ENCODE measurements around the gene TSPEAR. TPM values are rescaled to one million over a fixed set of nuclear protein-coding genes. Genes with fewer than 3 reads are reported as not detected.
"Not testable (repeated sequence)": the region's sequence is repeated elsewhere in the genome, so short reads cannot be mapped to it uniquely, and the experiment has no call there.

TSPEAR gene
- polyA plus RNA-seq, 3 donors from 2014 or later: not detected

DNA sequence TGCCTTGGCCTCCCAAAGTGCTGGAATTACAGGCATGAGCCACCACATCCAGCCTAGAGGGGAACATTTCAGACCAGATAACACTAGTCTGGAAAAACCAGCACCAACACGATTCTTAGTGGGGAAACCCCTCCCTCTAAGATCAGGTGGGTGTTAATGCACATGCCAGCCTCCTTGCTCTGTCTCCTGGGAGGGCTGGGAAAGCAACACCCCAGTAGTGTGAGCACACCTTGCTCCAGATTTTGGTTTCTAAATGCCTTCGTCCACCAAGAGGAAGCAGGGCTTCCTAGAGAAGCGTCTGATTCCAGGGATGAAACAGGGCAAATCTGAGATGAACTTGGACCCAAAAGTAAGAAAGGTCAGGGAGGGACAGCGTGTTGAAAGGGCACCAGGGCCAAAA is 140.1 kb downstream of the TSPEAR start:
- peaks cover 0 to 4% (median 0%) of the 10 kb centered on the region in 6 donors for H3K9me3 Mint-ChIP-seq
- peaks cover 8 to 13% (median 8%) of the 10 kb centered on the region in 3 donors for H3K27me3 Mint-ChIP-seq (ENCODE audit: low read depth in 3 of 3)
- H3K27ac Mint-ChIP-seq: no peak overlapping the region
- H3K36me3 Mint-ChIP-seq: no peaks in the 10 kb centered on the region
- no peak overlapping the region for H3K4me3 Mint-ChIP-seq
- DNase-seq: no peak
- no peaks in the 10 kb centered on the region for H3K4me1 Mint-ChIP-seq

GRCh38 chr21:44569861-44570517 is 141.4 kb downstream of the TSPEAR start:
- Mint-ChIP-seq H3K36me3 (no peaks in the 10 kb centered on the region), H3K27me3 (ENCODE audit: low read depth in 3 of 3) (peaks cover 8 to 13% (median 8%) of the 10 kb centered on the region in 3 donors), H3K4me3 (no peak overlapping the region), H3K9me3 (no peaks in the 10 kb centered on the region), H3K4me1 (peaks cover 5% of the 10 kb centered on the region in 2 donors), H3K27ac (peak overlapping the region in 1 of 6 donors; percentile 29)
- no peak for DNase-seq

- no peak overlapping the region for H3K27ac Mint-ChIP-seq
- no peak overlapping the region for H3K4me3 Mint-ChIP-seq
- peaks cover 13 to 14% of the 10 kb centered on the region in 2 donors for H3K4me1 Mint-ChIP-seq
- H3K9me3 Mint-ChIP-seq: no peaks in the 10 kb centered on the region
- peaks cover 8 to 11% (median 8%) of the 10 kb centered on the region in 3 donors for H3K27me3 Mint-ChIP-seq (ENCODE audit: low read depth in 3 of 3)
- no peak for DNase-seq
- no peaks in the 10 kb centered on the region for H3K36me3 Mint-ChIP-seq
These were observed 142.5 kb downstream of the TSPEAR start for GRCh38 chr21:44568667-44569556.

GRCh38 chr21:44568261-44568660 is 143.1 kb downstream of the TSPEAR start:
- no peak overlapping the region for H3K4me3 Mint-ChIP-seq
- no peak overlapping the region for H3K27ac Mint-ChIP-seq
- H3K36me3 Mint-ChIP-seq: no peaks in the 10 kb centered on the region
- H3K4me1 Mint-ChIP-seq: peaks cover 13 to 14% of the 10 kb centered on the region in 2 donors
- no peak for DNase-seq
- peaks cover 8 to 11% (median 8%) of the 10 kb centered on the region in 3 donors for H3K27me3 Mint-ChIP-seq (ENCODE audit: low read depth in 3 of 3)
- peaks cover 0 to under 1% (median 0%) of the 10 kb centered on the region in 6 donors for H3K9me3 Mint-ChIP-seq

- H3K4me1 Mint-ChIP-seq: peaks cover 13 to 14% of the 10 kb centered on the region in 2 donors
- no peak for DNase-seq
These were observed 143.7 kb downstream of the TSPEAR start for GRCh38 chr21:44567481-44568171.

GRCh38 chr21:44566403-44566802 is 145.0 kb downstream of the TSPEAR start:
- no peak overlapping the region for H3K27ac Mint-ChIP-seq
- peaks cover 0 to 7% (median 5%) of the 10 kb centered on the region in 6 donors for H3K9me3 Mint-ChIP-seq
- no peaks in the 10 kb centered on the region for H3K36me3 Mint-ChIP-seq
- H3K27me3 Mint-ChIP-seq (ENCODE audit: low read depth in 3 of 3): peaks cover 6 to 8% (median 7%) of the 10 kb centered on the region in 3 donors
- no peak overlapping the region for H3K4me3 Mint-ChIP-seq
- no peak for DNase-seq
- peaks cover 13 to 14% of the 10 kb centered on the region in 2 donors for H3K4me1 Mint-ChIP-seq

More at GRCh38 chr21:44567481-44568171, 143.7 kb downstream of the TSPEAR start:
- peaks cover 0 to 1% (median 0%) of the 10 kb centered on the region in 6 donors for H3K9me3 Mint-ChIP-seq
- H3K27me3 Mint-ChIP-seq (ENCODE audit: low read depth in 3 of 3): peaks cover 8 to 11% (median 8%) of the 10 kb centered on the region in 3 donors
- peak overlapping the region in 1 of 6 donors; percentile 15 for H3K27ac Mint-ChIP-seq
- no peak overlapping the region for H3K4me3 Mint-ChIP-seq
- H3K36me3 Mint-ChIP-seq: no peaks in the 10 kb centered on the region

DNA sequence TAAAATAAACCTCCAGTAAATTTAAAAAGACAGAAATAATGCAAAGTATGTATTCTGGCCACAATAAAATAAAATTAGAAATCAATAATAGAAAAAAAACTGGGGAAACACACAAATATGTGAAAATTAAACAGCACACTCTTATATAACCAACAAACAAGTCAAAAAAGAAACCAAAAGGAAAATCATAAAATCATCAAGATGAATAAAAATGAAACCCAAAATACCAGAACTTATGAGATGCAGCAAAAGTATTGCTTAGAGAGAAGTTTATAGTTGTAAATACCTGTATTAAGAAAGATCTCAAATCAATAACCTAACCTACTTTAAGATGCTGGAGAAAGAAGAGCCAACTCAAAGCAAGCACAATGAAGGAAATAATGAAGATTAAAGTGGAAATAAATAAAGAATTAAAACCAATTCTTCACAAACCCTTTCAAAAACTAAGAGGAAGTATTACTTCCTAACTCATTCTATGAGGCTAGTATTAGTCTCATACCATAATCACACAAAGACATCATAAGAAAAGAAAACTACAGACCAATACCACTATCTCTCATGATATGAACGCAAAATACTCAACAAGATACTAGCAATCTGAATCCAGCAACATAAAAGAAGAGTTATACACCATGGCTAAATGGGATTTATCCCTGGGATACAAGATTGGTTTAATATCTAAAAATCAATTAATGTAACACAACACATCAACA is 146.3 kb downstream of the TSPEAR start:
- H3K9me3 Mint-ChIP-seq: peaks cover 0 to 7% (median 5%) of the 10 kb centered on the region in 6 donors
- DNase-seq: no peak

GRCh38 chr21:44564099-44564498 is 147.3 kb downstream of the TSPEAR start:
- Mint-ChIP-seq H3K27me3 (ENCODE audit: low read depth in 3 of 3) (peaks cover under 1 to 4% (median 3%) of the 10 kb centered on the region in 3 donors), H3K36me3 (no peaks in the 10 kb centered on the region), H3K9me3 (peaks cover 0 to 9% (median 5%) of the 10 kb centered on the region in 6 donors), H3K4me1 (peaks cover 13 to 14% of the 10 kb centered on the region in 2 donors), H3K27ac (peak overlapping the region in 3 of 6 donors; percentile 1 to 68 (median 47)), H3K4me3 (no peak overlapping the region)
- DNase-seq: no peak

More for the DNA sequence above, 146.3 kb downstream of the TSPEAR start:
- Mint-ChIP-seq H3K4me1 (peaks cover 13 to 14% of the 10 kb centered on the region in 2 donors), H3K27ac (peak overlapping the region; percentile 16 to 84 (median 74)), H3K27me3 (ENCODE audit: low read depth in 3 of 3) (peaks cover 3 to 7% (median 5%) of the 10 kb centered on the region in 3 donors), H3K4me3 (peak overlapping the region in 2 of 5 donors; percentile 38 to 48), H3K36me3 (no peaks in the 10 kb centered on the region)

DNA sequence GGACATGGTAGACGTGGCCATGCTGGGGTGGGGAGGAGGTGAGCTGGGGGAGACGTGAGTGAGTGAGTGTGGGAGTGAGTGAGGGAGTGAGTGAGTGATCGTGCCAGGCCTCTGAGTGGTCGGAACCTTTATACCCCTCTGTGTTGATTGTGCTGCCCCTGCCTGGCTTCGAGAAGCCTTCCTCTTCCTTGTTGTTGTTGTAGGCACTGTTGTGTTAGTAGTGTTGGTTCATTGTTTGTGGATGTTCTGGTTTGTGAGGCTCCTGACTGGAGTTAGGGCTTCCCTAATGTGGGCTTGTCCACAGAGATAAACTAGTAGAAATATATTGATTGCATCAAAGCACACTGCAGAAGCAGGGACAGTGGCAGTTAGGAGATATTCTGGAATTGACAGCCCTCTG is 152.7 kb downstream of the TSPEAR start, which contains the start of gene KRTAP10-3:
TSS of gene KRTAP10-3 (minus strand) at position 101 of the 400 bp plus-strand sequence. CDS start at position 21, 80 bp downstream.
- DNase-seq: no peak
- Mint-ChIP-seq H3K27ac (no peak within 1 kb of the TSS), H3K4me1 (no peaks in the 10 kb centered on the region), H3K4me3 (no peak within 1 kb of the TSS), H3K9me3 (peaks cover 0 to 9% (median 5%) of the 10 kb centered on the region in 6 donors), H3K27me3 (ENCODE audit: low read depth in 3 of 3) (peaks cover 0 to 6% (median 2%) of the 10 kb centered on the region in 3 donors), H3K36me3 (peaks cover 0 to 3% (median 0%) of the 10 kb centered on the region in 3 donors)

DNA sequence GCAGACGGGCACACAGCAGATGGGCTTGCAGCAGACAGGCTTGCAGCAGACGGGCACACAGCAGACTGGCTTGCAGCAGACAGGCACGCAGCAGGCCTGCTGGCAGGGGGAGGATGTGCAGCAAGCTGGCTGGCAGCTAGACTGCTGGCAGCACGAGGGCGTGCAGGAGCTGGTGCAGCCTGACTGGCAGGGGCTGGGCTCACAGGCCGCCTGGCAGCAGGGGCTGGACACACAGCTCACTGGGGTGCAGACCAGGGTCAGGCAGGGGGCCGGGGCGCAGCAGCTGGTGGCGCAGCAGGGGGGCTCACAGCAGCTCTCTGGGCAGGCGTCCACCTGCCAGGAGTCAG is 153.1 kb downstream of the TSPEAR start:
- H3K27ac Mint-ChIP-seq; H3K36me3 Mint-ChIP-seq; H3K4me3 Mint-ChIP-seq; DNase-seq; H3K9me3 Mint-ChIP-seq; H3K27me3 Mint-ChIP-seq (ENCODE audit: low read depth in 3 of 3); H3K4me1 Mint-ChIP-seq: not testable (repeated sequence)

- H3K4me3 Mint-ChIP-seq: no peak overlapping the region
These were observed 153.7 kb downstream of the TSPEAR start for GRCh38 chr21:44557491-44558328.

DNA sequence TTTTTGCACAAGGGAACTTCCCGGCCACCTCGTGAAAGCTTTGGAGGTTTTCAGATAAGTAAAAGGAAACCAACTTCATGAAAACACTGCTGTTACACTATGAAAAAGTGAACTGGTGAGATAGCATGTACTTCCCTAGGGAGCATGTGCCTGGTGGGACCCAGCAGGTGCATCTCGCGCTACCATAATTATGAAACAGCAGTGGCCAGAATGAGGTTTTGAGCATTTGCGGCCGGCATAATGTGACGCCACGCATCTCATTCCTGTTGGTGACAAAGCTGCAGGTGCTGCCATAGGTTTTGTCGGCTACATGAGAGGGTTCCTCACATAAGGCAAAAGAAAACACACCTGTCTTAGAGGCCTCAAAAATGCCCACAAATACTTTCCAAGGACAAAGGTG is 154.5 kb downstream of the TSPEAR start:
- Mint-ChIP-seq H3K36me3 (peaks cover 0 to 3% (median 0%) of the 10 kb centered on the region in 3 donors), H3K27ac (no peak overlapping the region), H3K4me1 (no peaks in the 10 kb centered on the region), H3K27me3 (ENCODE audit: low read depth in 3 of 3) (peaks cover 0 to 6% (median 2%) of the 10 kb centered on the region in 3 donors), H3K4me3 (no peak overlapping the region), H3K9me3 (peaks cover 0 to 4% (median 1%) of the 10 kb centered on the region in 6 donors)
- no peak for DNase-seq

More at GRCh38 chr21:44557491-44558328, 153.7 kb downstream of the TSPEAR start:
- Mint-ChIP-seq H3K27ac (no peak overlapping the region), H3K36me3 (peaks cover 0 to 3% (median 0%) of the 10 kb centered on the region in 3 donors), H3K4me1 (no peaks in the 10 kb centered on the region), H3K9me3 (peaks cover 0 to 9% (median 4%) of the 10 kb centered on the region in 6 donors), H3K27me3 (ENCODE audit: low read depth in 3 of 3) (peaks cover 0 to 6% (median 2%) of the 10 kb centered on the region in 3 donors)
- DNase-seq: no peak
